GM08714 (cell line): Measurements from ENCODE around the gene CCDC106.
A peak's percentile ranks its signal among the peaks of the same experiment; 100 is the strongest.

Experiments used
- H3K4me3 ChIP-seq: fragments of 200-500 bp; sonication (Bioruptor generic); 2 replicates; pipeline ENCODE4 v1.5.1; 2014; ENCODE audit warnings: mild to moderate bottlenecking, low read length, inconsistent platforms
- ZNF274 ChIP-seq: IDR thresholded peaks from 2 replicates; pipeline ENCODE4 v1.6.1; 2012; ENCODE audit warnings: mild to moderate bottlenecking, low read depth, low read length

Gene CCDC106

DNA sequence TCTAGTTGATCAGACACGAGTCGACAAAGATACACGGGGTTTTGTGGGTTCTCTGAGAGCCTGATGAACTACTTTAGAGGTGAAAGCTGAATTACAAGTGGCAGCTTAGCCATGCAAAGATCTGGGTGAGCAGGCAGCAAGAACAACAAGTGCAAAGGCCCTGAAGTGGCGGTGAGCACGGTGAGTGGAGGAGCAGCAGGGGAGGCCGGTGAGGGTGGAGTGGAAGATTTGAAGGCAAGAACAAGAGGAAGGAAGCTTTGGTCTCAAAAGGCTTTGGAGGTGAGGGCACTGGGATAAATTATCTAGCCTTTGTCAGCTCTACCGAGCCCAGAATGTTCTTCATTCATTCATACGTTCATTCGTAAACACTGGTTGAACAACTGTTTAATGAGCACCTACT, 41.2 kb upstream of the CCDC106 start:
- no peak for TF ChIP-seq ZNF274
- H3K4me3 ChIP-seq, result peak overlapping the region; percentile 92; the same call in 1 of the 2 replicates

- TF ChIP-seq ZNF274, result no peak
Measured at GRCh38 chr19:55609326-55609725, 38.7 kb upstream of the CCDC106 start.

GRCh38 chr19:55611300-55611982, 36.6 kb upstream of the CCDC106 start:
- H3K4me3 ChIP-seq, result no peak overlapping the region
- TF ChIP-seq ZNF274, result no peak

More at GRCh38 chr19:55609326-55609725, 38.7 kb upstream of the CCDC106 start:
- no peak overlapping the region for H3K4me3 ChIP-seq

GRCh38 chr19:55611983-55612645, 35.9 kb upstream of the CCDC106 start:
- no peak overlapping the region for H3K4me3 ChIP-seq
- no peak for TF ChIP-seq ZNF274

DNA sequence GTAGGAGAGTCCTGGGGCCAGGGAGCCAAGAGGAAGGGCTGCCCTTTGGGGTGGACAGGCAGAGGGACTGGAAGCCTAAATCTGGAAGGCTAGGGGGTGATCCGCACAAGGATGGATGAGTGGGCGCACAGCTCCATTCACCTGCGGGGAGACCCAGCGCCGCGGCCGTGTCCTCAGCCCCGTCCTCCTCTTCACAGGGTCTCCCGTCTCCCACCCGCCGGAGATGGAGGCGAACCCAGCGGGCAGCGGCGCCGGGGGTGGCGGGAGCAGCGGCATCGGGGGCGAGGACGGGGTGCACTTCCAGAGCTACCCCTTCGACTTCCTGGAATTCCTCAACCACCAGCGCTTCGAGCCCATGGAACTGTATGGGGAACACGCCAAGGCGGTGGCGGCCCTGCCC, 34.6 kb upstream of the CCDC106 start:
- TF ChIP-seq ZNF274, result no peak
- H3K4me3 ChIP-seq, result no peak overlapping the region

DNA sequence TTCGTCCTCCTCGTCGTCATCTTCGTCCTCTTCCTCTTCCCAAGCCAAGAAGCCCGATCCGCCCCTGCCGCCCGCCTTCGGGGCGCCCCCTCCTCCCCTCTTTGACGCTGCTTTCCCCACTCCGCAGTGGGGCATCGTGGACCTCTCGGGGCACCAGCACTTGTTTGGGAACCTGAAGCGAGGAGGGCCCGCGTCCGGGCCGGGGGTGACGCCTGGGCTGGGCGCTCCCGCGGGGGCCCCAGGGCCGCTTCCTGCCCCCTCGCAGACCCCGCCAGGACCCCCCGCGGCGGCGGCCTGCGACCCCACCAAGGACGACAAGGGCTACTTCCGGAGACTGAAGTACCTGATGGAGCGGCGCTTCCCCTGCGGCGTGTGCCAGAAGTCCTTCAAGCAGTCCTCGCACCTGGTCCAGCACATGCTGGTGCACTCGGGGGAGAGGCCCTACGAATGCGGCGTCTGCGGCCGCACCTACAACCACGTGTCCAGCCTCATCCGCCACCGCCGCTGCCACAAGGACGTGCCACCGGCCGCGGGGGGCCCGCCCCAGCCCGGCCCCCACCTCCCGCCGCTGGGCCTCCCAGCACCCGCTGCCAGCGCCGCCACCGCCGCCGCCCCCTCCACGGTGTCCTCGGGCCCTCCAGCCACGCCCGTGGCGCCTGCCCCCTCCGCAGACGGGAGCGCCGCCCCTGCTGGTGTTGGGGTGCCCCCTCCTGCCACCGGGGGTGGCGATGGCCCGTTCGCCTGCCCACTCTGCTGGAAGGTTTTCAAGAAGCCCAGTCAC, 33.9 kb upstream of the CCDC106 start:
- no peak for TF ChIP-seq ZNF274

DNA sequence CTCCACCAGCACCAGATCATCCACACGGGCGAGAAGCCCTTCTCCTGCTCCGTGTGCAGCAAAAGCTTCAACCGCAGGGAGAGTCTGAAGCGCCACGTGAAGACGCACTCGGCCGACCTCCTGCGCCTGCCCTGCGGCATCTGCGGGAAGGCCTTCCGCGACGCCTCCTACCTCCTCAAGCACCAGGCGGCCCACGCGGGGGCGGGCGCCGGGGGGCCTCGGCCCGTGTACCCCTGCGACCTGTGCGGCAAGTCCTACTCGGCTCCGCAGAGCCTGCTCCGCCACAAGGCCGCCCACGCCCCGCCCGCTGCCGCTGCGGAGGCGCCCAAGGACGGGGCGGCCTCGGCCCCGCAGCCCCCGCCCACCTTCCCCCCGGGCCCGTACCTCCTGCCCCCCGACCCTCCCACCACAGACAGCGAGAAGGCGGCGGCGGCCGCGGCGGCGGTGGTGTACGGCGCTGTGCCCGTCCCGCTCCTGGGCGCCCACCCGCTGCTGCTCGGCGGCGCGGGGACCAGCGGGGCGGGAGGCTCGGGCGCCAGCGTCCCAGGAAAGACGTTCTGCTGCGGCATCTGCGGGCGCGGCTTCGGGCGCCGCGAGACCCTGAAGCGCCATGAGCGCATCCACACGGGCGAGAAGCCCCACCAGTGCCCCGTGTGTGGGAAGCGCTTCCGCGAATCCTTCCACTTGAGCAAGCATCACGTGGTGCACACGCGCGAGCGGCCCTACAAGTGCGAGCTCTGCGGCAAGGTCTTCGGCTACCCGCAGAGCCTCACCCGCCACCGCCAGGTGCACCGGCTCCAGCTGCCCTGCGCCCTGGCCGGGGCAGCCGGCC, 33.1 kb upstream of the CCDC106 start:
- TF ChIP-seq ZNF274, result no peak
- no peak overlapping the region for H3K4me3 ChIP-seq

More for the DNA sequence above, 33.9 kb upstream of the CCDC106 start:
- no peak overlapping the region for H3K4me3 ChIP-seq

GRCh38 chr19:55615543-55616394, 32.2 kb upstream of the CCDC106 start:
- TF ChIP-seq ZNF274, result no peak
- no peak overlapping the region for H3K4me3 ChIP-seq

DNA sequence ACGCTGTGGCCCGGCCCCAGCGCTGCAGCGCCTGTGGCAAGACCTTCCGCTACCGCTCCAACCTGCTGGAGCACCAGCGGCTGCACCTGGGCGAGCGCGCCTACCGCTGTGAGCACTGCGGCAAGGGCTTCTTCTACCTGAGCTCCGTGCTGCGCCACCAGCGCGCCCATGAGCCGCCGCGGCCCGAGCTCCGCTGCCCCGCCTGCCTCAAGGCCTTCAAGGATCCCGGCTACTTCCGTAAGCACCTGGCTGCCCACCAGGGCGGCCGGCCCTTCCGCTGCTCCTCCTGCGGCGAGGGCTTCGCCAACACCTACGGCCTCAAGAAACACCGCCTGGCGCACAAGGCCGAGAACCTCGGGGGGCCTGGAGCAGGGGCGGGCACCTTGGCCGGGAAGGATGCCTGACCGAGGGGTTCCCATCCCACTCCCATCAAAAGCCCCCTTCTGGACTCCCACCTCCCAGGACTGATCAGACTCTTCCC, 31.6 kb upstream of the CCDC106 start:
- H3K4me3 ChIP-seq, result no peak overlapping the region
- TF ChIP-seq ZNF274, result no peak

- no peak for TF ChIP-seq ZNF274
- H3K4me3 ChIP-seq, result no peak overlapping the region
Measured at GRCh38 chr19:55617426-55617825, 30.6 kb upstream of the CCDC106 start.

DNA sequence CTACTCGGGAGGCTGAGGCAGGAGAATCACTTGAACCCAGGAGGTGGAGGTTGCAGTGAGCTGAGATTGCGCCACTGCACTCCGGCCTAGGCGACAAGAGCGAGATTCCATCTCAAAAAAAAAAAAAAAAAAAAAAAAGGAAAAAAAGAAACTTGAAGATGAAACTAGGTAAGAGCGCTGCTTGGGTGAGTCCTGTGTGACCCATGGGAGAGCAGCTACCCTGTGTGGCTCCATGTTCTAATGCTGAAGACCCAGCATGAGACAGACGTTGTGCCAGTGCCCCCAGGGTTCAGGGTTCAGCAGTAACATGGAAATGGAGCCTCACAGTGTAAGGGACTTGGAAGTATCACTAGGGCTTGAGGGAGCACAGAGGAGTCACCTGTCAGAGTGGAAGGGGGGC, 29.6 kb upstream of the CCDC106 start:
- no peak for TF ChIP-seq ZNF274
- no peak overlapping the region for H3K4me3 ChIP-seq

DNA sequence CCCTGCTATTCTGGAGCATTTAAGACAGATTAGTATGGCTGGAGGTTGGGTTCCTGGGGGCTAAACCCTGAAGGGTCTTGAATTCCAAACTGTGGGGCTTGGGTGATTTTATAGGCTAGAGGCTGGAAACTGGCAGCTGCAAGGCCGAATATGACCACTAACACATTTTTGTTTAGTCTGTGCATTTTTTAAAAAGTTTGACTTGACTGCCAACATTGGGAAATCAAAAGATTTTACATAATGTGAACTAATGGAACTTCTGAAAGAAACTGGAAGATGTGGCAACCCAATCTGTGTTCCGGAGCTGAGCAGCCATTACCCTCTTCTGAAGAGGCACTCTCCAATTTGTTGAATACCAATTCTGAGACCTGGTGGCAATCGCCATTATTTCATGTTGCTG, 28.7 kb upstream of the CCDC106 start:
- H3K4me3 ChIP-seq, result no peak overlapping the region
- TF ChIP-seq ZNF274, result no peak
